Heart right ventricle (tissue), 16 donors: ENCODE data around the gene NT5C3A. TPM values are rescaled to one million over a fixed set of nuclear protein-coding genes. Genes with fewer than 3 reads are reported as not detected.
A peak's percentile ranks its signal among the peaks of the same experiment; 100 is the strongest.

Source experiments
- ATAC-seq, 8 donors: fragments of 200-7000 bp; cut with Tn5 transposase; one replicate each; pipeline ENCODE4 v1.9.1; 2020; ENCODE audit warnings: mild to moderate bottlenecking in 8 of 8, moderate library complexity in 8 of 8, moderate number of reproducible peaks in 1 of 8
- DNase-seq, 2 donors: peaks; one replicate each; pipeline ENCODE4 v3.0.0-alpha.2; 2020
- H3K27ac ChIP-seq, 10 donors: fragments of 200-600 bp; sonication (generic) in 2 of 10; one replicate each; pipeline versions ENCODE4 v1.5.0 to v1.8.0; 2020 to 2022; ENCODE audit warnings: mild to moderate bottlenecking in 3 of 10
- H3K27me3 ChIP-seq, 7 donors: fragments of 200-600 bp; one replicate each; pipeline ENCODE4 v1.8.0; 2021 to 2022; ENCODE audit warnings: mild to moderate bottlenecking in 2 of 7
- H3K36me3 ChIP-seq, 9 donors: fragments of 200-600 bp; sonication (generic) in 1 of 9; one replicate each; pipeline versions ENCODE4 v1.5.0 to v1.8.0; 2020 to 2022; ENCODE audit warnings: mild to moderate bottlenecking in 2 of 9
- H3K4me1 ChIP-seq, 9 donors: fragments of 200-600 bp; sonication (generic) in 1 of 9; one replicate each; pipeline versions ENCODE4 v1.5.0 to v1.8.0; 2020 to 2022; ENCODE audit warnings: mild to moderate bottlenecking in 4 of 9
- H3K4me3 ChIP-seq, 10 donors: fragments of 200-600 bp; sonication (generic) in 2 of 10; one replicate each; pipeline versions ENCODE4 v1.5.0 to v1.8.0; 2020 to 2022; ENCODE audit warnings: mild to moderate bottlenecking in 7 of 10, moderate library complexity in 2 of 10
- H3K9me3 ChIP-seq, 11 donors: fragments of 200-600 bp in 10 of 11; sonication (generic) in 2 of 11; one replicate each; pipeline versions ENCODE4 v1.5.0 to v1.8.0; 2013 to 2022; ENCODE audit warnings: mild to moderate bottlenecking in 2 of 11, control low read depth in 1 of 11, moderate library complexity in 1 of 11
- CTCF ChIP-seq, 9 donors: fragments of 200-600 bp; sonication (generic) in 2 of 9; IDR thresholded peaks; one replicate each; pipeline versions ENCODE4 v1.5.0 to v1.8.0; 2021 to 2022; ENCODE audit warnings: antibody characterized with exemption in 9 of 9, mild to moderate bottlenecking in 5 of 9, moderate library complexity in 1 of 9
- WGBS, 2 donors: extraction: QIAGEN DNeasy Blood & Tissue Kit; methylation state at CpG; one replicate each; pipeline ENCODE4 v1.1.7; 2013; ENCODE audit warnings: inconsistent platforms in 1 of 2; 5-methylcytosine and 5-hydroxymethylcytosine counted together
- intact Hi-C, 10 donors: fragments of 100-400 bp; cut with DNase I; formaldehyde crosslinking; loops; one replicate each; pipeline versions ENCODE4 v1.11.1 to v1.14.2; 2022
- polyA plus RNA-seq, 2 donors: library from polyadenylated mRNA; stranded (reverse); fragments of 200-250 nt; gene quantifications; one replicate each; pipeline ENCODE4 v1.2.3, GENCODE V29; 2013
- total RNA-seq, 10 donors: library from RNA; stranded (reverse); fragmentation: NEBNext Ultra II Directional in 3 of 10; extraction: Animal tissue kit (Norgen Biotek cat#: 25700) in 3 of 10; gene quantifications; one replicate each; pipeline versions ENCODE4 v1.2.1 to v1.2.4, GENCODE V29; 2021 to 2023
- donor health status: Arrhythmogenic right ventricular cardiomyopathy.
- donor health status: ischemic (EF 13 %, LVEDD 7.1; RV severe dilation, severe dysfunction).
- donor health status: healthy with polysubstance abuse.
- donor health status: DM: no; HTN: yes; CAD: no.
- donor health status: DM: no; HTN: no; CAD: no.
- donor health status: ischemic (EF 25% LVEDD 6.9; RV normal size, moderate dysfunction).
- donor health status: ischemic (EF 25% LVEDD 5.7; RV mildly dilated, moderate dysfunction).
- donor health status: healthy.
- donor health status: DM: yes; HTN: yes; CAD: no.
- donor health status: Ischemic cardiomyopathy.
- donor health status: ischemic (EF 35%, LVEDD 5.7; RV mildly dilated, moderate dysfunction).
- donor health status: nonischemic (EF 11% LVEDD 7.7; RV severe dilation, severe dysfunction).
- donor health status: DM: yes; HTN: yes; CAD: no.
- donor health status: PGD.
- donor health status: ischemic (EF 29% LVEDD 5.4; RV normal size, mild dysfunction).
- donor health status: nonischemic (EF 23%, LVEDD 6.1; RV moderate dilation, normal function).

The NT5C3A gene
- total and polyA plus RNA-seq, 12 donors: 11.6 to 32.6 (median 18.9) TPM

DNA sequence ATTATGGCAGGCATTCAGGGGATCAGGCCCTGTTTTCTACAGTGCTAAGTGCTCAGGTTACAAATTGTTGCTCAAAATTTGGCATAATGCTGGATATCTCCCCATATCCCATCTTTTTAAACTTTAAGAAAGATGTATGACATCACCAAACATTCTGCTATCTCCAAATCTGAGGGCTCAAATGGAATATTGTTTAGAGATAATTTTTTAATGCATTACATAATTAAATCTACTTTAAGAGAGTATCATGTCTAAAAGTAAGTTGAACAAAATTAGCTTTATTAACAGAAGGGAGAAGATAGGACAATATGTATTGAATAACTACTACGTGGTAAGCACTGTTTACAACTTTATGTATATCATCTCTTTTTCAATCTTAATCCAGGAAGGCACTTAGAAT lies 13.9 kb downstream of the NT5C3A start:
- ATAC-seq: no peak
- Histone ChIP-seq H3K27me3 (no peaks in the 10 kb centered on the region), H3K9me3 (no peaks in the 10 kb centered on the region), H3K36me3 (no peaks in the 10 kb centered on the region), H3K4me1 (peaks cover 1 to 64% (median 33%) of the 10 kb centered on the region in 9 donors), H3K4me3 (no peak overlapping the region), H3K27ac (peak overlapping the region in 1 of 10 donors; percentile 77)
- intact Hi-C loops: loop anchor here in 4 of 10 donors (5.0 to 10.0 kb wide), 3 partner anchors 91 to 244 kb away; partner anchors contain the start of gene FKBP9 (in 1 of the 4)
- DNase-seq: no peak
- 94 to 100% methylated on average over 1 of the region's 1 CpG for WGBS, 2 donors
- TF ChIP-seq CTCF (IDR thresholded peaks at IDR 0.05): no peak

DNA sequence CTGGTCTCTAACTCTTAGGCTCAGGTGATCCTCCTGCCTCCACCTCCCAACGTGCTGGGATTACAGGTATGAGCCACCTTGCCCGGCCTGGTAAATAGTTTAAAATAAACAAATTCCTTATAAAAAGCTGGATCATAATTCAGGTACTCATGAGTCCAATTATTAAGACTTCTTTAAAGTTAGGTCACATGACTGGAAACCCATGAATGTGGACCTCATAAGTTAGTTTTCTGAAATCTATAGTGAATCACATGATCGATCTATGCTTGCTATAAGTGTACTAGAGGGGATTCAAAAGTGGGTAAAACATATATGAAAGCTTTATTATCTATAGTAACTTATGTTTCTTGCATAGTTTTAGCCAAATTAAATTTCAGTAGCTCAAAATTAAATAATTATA lies 14.3 kb downstream of the NT5C3A start:
- H3K27me3 ChIP-seq: no peaks in the 10 kb centered on the region
- 98% methylated on average over 3 of the region's 3 CpGs for WGBS, 2 donors
- H3K27ac ChIP-seq: no peak overlapping the region
- no peaks in the 10 kb centered on the region for H3K9me3 ChIP-seq
- no peak overlapping the region for H3K4me3 ChIP-seq
- no peak for TF ChIP-seq CTCF (IDR thresholded peaks at IDR 0.05)
- DNase-seq (no peak), ATAC-seq (no peak)
- intact Hi-C loops: loop anchor here in 4 of 10 donors (5.0 to 10.0 kb wide), 3 partner anchors 91 to 243 kb away; partner anchors contain the start of gene FKBP9 (in 1 of the 4)
- H3K36me3 ChIP-seq: no peaks in the 10 kb centered on the region
- peaks cover 5 to 64% (median 37%) of the 10 kb centered on the region in 9 donors for H3K4me1 ChIP-seq

DNA sequence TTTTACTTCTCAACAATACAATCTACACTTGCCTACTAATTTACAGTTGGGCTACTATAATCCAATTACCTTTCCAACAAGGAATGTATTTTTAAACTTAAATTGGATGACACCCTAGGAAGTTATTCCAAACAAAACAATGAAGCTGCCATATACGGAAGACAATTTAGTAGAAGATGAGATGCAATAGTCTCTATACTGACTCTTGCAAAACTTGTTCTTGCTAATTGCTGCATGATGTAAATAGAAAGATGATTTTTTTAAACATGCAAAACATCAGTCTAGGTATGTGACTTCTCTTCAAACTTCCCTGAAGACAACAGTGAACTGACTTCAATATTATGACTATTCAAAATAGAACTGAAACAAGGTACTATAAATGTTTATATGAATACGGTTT lies 17.6 kb downstream of the NT5C3A start:
- Histone ChIP-seq H3K4me3 (no peak overlapping the region), H3K27ac (peak overlapping the region in 7 of 10 donors; percentile 18 to 73 (median 59)), H3K9me3 (no peaks in the 10 kb centered on the region), H3K4me1 (peaks cover 5 to 77% (median 51%) of the 10 kb centered on the region in 9 donors), H3K36me3 (no peaks in the 10 kb centered on the region), H3K27me3 (no peaks in the 10 kb centered on the region)
- DNase-seq (no peak), ATAC-seq (no peak)
- intact Hi-C loops: loop anchor here in 6 of 10 donors (5.0 to 10.0 kb wide), 3 partner anchors 88 to 240 kb away; partner anchors contain the start of gene FKBP9 (in 4 of the 6)
- 9 to 22% methylated on average over 2 of the region's 2 CpGs for WGBS, 2 donors
- no peak for TF ChIP-seq CTCF (IDR thresholded peaks at IDR 0.05)

- TF ChIP-seq CTCF (IDR thresholded peaks at IDR 0.05): peak in 8 of 9 donors; percentile 18 to 54 (median 31)
- no peak overlapping the region for H3K4me3 ChIP-seq
- no peaks in the 10 kb centered on the region for H3K36me3 ChIP-seq
- WGBS, 2 donors: 26 to 33% methylated on average over 3 of the region's 3 CpGs
- no peaks in the 10 kb centered on the region for H3K9me3 ChIP-seq
- H3K27ac ChIP-seq: peak overlapping the region in 8 of 10 donors; percentile 17 to 73 (median 58)
- DNase-seq (no peak), ATAC-seq (peak in 7 of 8 donors; percentile 46 to 75 (median 64))
- peaks cover 5 to 73% (median 48%) of the 10 kb centered on the region in 9 donors for H3K4me1 ChIP-seq
- no peaks in the 10 kb centered on the region for H3K27me3 ChIP-seq
- intact Hi-C loops: loop anchor here in 6 of 10 donors (5.0 to 10.0 kb wide), 3 partner anchors 87 to 240 kb away; partner anchors contain the start of gene FKBP9 (in 3 of the 6)
Measured at GRCh38 chr7:33044401-33044718, 18.2 kb downstream of the NT5C3A start.
